KOPT-K1 (cell line): ENCODE measurements around the gene CLN5.

Experiments used
- H3K27ac ChIP-seq: fragments of 200-600 bp; sonication (generic); 2 replicates; pipeline ENCODE4 v1.5.1; 2016; ENCODE audit warnings: antibody characterized with exemption, mild to moderate bottlenecking, low read depth, low read length; ENCODE audit not compliant: poor library complexity, severe bottlenecking
- H3K36me3 ChIP-seq: fragments of 200-600 bp; sonication (generic); 2 replicates; pipeline ENCODE4 v1.5.1; 2017; ENCODE audit warnings: antibody characterized with exemption, mild to moderate bottlenecking, low read length, moderate library complexity; ENCODE audit not compliant: insufficient read depth
- H3K9me3 ChIP-seq: fragments of 200-600 bp; sonication (generic); 2 replicates; pipeline ENCODE4 v1.5.1; 2017; ENCODE audit warnings: antibody characterized with exemption, low read length, mild to moderate bottlenecking; ENCODE audit not compliant: insufficient read depth, poor library complexity, severe bottlenecking

Gene CLN5

GRCh38 chr13:77048681-77049080 is 56.8 kb downstream of the CLN5 start:
- Histone ChIP-seq H3K27ac (no peak overlapping the region), H3K9me3 (no peaks in the 10 kb centered on the region), H3K36me3 (peaks cover 96% of the 10 kb centered on the region)

- no peaks in the 10 kb centered on the region for H3K9me3 ChIP-seq
- H3K36me3 ChIP-seq = peaks cover 98% of the 10 kb centered on the region
- no peak overlapping the region for H3K27ac ChIP-seq
Measured at GRCh38 chr13:77053192-77053591, 61.3 kb downstream of the CLN5 start.
